Measurements from ENCODE around the gene MOV10. TPM values are rescaled to one million over a fixed set of nuclear protein-coding genes. Genes with fewer than 3 reads are reported as not detected.
A peak's percentile ranks its signal among the peaks of the same experiment; 100 is the strongest.

MOV10 gene
- total and polyA plus RNA-seq, 2 of the 8 experiments (the other 6 are each of a cell fraction or from before 2014, with no cell fraction given): 57.3 to 109 TPM

- peak; percentile 30; the same call in 1 of the 2 replicates for TF ChIP-seq EGR1 (IDR thresholded peaks at IDR 0.05; ENCODE audit: borderline replicate concordance, low read depth, low read length)
- TF ChIP-seq CREB1 (IDR thresholded peaks at IDR 0.05): no peak
- peak; percentile 62; the same call in 1 of the 2 replicates for TF ChIP-seq CHD2 (IDR thresholded peaks at IDR 0.05; ENCODE audit: low read length)
- no peak for TF ChIP-seq JUN (IDR thresholded peaks at IDR 0.05; ENCODE audit: low read depth, low read length)
- no peak for TF ChIP-seq EP300 (IDR thresholded peaks at IDR 0.05; ENCODE audit: borderline replicate concordance in 1 of 2, low read depth in 2 of 2, low read length in 2 of 2)
- no peak for TF ChIP-seq EZH2 (IDR thresholded peaks at IDR 0.05; ENCODE audit: low read depth, low read length, severe bottlenecking)
- 0 out of 4 replicates have a peak, but pooled peaks of 1 of the 2 experiments have one; percentile 11 for TF ChIP-seq RAD21 (IDR thresholded peaks at IDR 0.05 in 1 of 2, conservative IDR thresholded peaks at IDR 0.05 in 1 of 2; ENCODE audit: low read depth in 2 of 2, low read length in 2 of 2)
- TF ChIP-seq BACH1 (IDR thresholded peaks at IDR 0.05; ENCODE audit: low read length): peak; percentile 10; the same call in 1 of the 2 replicates
- no peak for TF ChIP-seq SP1 (IDR thresholded peaks at IDR 0.05; ENCODE audit: low read depth, low read length)
- TF ChIP-seq CEBPB (IDR thresholded peaks at IDR 0.05; ENCODE audit: low read depth, low read length): no peak
- peak; percentile 53 to 61; a peak in 2 of 4 replicates for TF ChIP-seq SIN3A (conservative IDR thresholded peaks at IDR 0.05 in 1 of 2, IDR thresholded peaks at IDR 0.05 in 1 of 2; ENCODE audit: low read depth in 1 of 2, low read length in 2 of 2)
- TF ChIP-seq TBP (IDR thresholded peaks at IDR 0.05; ENCODE audit: low read depth, low read length): peak; percentile 60; the same call in 1 of the 2 replicates
- TF ChIP-seq, protein P1, sequence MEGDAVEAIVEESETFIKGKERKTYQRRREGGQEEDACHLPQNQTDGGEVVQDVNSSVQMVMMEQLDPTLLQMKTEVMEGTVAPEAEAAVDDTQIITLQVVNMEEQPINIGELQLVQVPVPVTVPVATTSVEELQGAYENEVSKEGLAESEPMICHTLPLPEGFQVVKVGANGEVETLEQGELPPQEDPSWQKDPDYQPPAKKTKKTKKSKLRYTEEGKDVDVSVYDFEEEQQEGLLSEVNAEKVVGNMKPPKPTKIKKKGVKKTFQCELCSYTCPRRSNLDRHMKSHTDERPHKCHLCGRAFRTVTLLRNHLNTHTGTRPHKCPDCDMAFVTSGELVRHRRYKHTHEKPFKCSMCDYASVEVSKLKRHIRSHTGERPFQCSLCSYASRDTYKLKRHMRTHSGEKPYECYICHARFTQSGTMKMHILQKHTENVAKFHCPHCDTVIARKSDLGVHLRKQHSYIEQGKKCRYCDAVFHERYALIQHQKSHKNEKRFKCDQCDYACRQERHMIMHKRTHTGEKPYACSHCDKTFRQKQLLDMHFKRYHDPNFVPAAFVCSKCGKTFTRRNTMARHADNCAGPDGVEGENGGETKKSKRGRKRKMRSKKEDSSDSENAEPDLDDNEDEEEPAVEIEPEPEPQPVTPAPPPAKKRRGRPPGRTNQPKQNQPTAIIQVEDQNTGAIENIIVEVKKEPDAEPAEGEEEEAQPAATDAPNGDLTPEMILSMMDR (IDR thresholded peaks at IDR 0.05; ENCODE audit: control extremely low read depth in 1 of 3, insufficient read depth in 1 of 3, low read depth in 1 of 3, low read length in 3 of 3): no peak; a peak in 1 of 4 replicates
- peak; percentile 78 for TF ChIP-seq KDM4A (IDR thresholded peaks at IDR 0.05; ENCODE audit: low read depth, low read length, severe bottlenecking)
- TF ChIP-seq FOSL1 (IDR thresholded peaks at IDR 0.05; ENCODE audit: insufficient read depth, low read depth, low read length): no peak
- no peak for TF ChIP-seq SIX5 (IDR thresholded peaks at IDR 0.05; ENCODE audit: low read depth, low read length)
Measured at GRCh38 chr1:112674986-112675727, 698 bp downstream of the MOV10 start (continued).
